Astrocyte (in vitro differentiated cells and primary cell): ENCODE data around the gene TEPSIN.

Experiments
- EZH2 ChIP-seq: IDR thresholded peaks from 2 replicates; pipeline ENCODE4 v1.6.1; 2012; ENCODE audit warnings: mild to moderate bottlenecking, low read length, inconsistent platforms; ENCODE audit not compliant: insufficient read depth
- TF ChIP-seq, protein P1 (sequence below): IDR thresholded peaks from 2 replicates; pipeline ENCODE4 v1.5.1; 2011; ENCODE audit warnings: low read depth, mild to moderate bottlenecking, inconsistent platforms, low read length, moderate library complexity; ENCODE audit not compliant: insufficient read depth

DNA sequence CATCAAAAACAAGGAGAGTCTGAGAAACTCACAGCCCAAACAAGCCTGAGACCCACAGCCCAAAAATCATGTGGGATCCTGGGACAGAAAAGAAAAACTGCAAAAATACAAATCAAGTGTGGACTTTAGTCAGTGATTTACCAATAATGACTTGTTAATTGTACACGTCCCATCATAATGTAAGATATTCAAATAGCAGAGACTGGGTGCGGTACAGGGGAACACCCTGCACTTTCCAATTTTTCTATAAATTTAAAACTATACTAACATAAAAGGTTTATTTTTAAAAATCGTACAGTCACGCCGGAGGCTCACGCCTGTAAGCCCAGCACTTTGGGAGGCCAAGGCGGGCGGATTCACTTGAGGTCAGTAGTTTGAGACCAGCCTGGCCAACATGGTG lies 24.9 kb downstream of the TEPSIN start:
- TF ChIP-seq, protein P1, sequence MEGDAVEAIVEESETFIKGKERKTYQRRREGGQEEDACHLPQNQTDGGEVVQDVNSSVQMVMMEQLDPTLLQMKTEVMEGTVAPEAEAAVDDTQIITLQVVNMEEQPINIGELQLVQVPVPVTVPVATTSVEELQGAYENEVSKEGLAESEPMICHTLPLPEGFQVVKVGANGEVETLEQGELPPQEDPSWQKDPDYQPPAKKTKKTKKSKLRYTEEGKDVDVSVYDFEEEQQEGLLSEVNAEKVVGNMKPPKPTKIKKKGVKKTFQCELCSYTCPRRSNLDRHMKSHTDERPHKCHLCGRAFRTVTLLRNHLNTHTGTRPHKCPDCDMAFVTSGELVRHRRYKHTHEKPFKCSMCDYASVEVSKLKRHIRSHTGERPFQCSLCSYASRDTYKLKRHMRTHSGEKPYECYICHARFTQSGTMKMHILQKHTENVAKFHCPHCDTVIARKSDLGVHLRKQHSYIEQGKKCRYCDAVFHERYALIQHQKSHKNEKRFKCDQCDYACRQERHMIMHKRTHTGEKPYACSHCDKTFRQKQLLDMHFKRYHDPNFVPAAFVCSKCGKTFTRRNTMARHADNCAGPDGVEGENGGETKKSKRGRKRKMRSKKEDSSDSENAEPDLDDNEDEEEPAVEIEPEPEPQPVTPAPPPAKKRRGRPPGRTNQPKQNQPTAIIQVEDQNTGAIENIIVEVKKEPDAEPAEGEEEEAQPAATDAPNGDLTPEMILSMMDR = no peak
- TF ChIP-seq EZH2 = no peak
